ENCODE data around the gene TMEM260. TPM values are rescaled to one million over a fixed set of nuclear protein-coding genes. Genes with fewer than 3 reads are reported as not detected.

Gene TMEM260
- total and polyA plus RNA-seq, 2 experiments from 2014 or later = 19.7 to 28.7 TPM

DNA sequence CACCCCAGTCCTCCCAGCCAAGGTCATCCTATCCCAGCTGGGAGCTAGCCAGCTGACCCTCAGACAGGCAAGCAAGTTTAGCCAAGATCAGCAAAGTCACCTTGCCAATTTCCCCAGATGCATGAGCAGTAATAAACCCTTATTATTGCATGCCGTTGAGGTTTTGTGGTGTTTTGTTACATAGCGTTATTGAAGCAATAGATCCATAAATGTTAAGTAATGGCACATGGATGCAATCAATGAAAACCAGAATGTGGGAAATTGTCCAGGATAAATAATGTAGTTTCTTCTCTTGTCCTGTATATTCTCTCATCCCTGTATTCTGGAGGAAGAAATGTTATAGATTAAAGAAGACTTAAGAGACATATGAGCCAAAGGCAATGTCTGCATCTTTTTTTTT, 18.0 kb upstream of the TMEM260 start:
- 66% methylated on average over 2 of the region's 2 CpGs for WGBS (ENCODE audit: low lambda C conversion rate, missing lambda C conversion rate)
- no peaks in the 10 kb centered on the region for H3K9me3 ChIP-seq (ENCODE audit: low read depth)
- no peak overlapping the region for H3K4me3 ChIP-seq
- no peak overlapping the region for H3K27ac ChIP-seq
- TF ChIP-seq, protein P1, sequence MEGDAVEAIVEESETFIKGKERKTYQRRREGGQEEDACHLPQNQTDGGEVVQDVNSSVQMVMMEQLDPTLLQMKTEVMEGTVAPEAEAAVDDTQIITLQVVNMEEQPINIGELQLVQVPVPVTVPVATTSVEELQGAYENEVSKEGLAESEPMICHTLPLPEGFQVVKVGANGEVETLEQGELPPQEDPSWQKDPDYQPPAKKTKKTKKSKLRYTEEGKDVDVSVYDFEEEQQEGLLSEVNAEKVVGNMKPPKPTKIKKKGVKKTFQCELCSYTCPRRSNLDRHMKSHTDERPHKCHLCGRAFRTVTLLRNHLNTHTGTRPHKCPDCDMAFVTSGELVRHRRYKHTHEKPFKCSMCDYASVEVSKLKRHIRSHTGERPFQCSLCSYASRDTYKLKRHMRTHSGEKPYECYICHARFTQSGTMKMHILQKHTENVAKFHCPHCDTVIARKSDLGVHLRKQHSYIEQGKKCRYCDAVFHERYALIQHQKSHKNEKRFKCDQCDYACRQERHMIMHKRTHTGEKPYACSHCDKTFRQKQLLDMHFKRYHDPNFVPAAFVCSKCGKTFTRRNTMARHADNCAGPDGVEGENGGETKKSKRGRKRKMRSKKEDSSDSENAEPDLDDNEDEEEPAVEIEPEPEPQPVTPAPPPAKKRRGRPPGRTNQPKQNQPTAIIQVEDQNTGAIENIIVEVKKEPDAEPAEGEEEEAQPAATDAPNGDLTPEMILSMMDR (IDR thresholded peaks at IDR 0.05; ENCODE audit: poor library complexity) = no peak
- TF ChIP-seq EZH2phosphoT487 (IDR thresholded peaks at IDR 0.05; ENCODE audit: low read depth, severe bottlenecking, unreplicated experiment) (no peak), EZH2 (IDR thresholded peaks at IDR 0.05; ENCODE audit: borderline replicate concordance) (no peak)
- no peaks in the 10 kb centered on the region for H3K79me2 ChIP-seq
- no peaks in the 10 kb centered on the region for H4K20me1 ChIP-seq (ENCODE audit: insufficient read depth, poor library complexity, severe bottlenecking)
- H3K4me1 ChIP-seq (ENCODE audit: insufficient read depth) = no peaks in the 10 kb centered on the region
- H2AFZ ChIP-seq = no peak overlapping the region
- no peak overlapping the region for H3K4me2 ChIP-seq
- no peaks in the 10 kb centered on the region for H3K27me3 ChIP-seq
- H3K36me3 ChIP-seq (replicated peaks; ENCODE audit: insufficient read depth, low read depth) = no peaks in the 10 kb centered on the region
- no peak for DNase-seq (ENCODE audit: low spot score)
- H3K9me2 ChIP-seq (replicated peaks; ENCODE audit: insufficient read depth) = no peaks in the 10 kb centered on the region

DNA sequence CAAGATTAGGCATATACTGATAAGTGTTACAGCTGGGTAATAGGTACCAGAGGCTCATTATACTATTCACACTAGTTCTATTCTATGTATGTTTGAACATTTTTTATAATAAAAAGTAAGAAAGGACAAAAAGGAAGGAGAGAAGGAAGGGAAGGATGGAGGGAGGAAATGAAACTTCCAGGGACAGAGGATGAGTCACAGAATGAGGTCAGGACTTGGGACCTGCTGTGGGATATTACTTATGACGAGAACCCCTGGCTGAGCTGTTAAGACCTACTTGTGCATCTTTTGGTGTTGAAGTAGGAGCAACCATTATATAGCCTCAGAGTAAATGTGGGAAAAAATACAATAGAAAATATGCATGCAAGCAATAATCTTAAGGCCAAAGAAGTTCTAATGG, 16.7 kb upstream of the TMEM260 start:
- DNase-seq (ENCODE audit: low spot score) = no peak
- H3K36me3 ChIP-seq (replicated peaks; ENCODE audit: insufficient read depth, low read depth) = no peaks in the 10 kb centered on the region
- H3K27ac ChIP-seq = no peak overlapping the region
- 96% methylated on average over 1 of the region's 1 CpG for WGBS (ENCODE audit: low lambda C conversion rate, missing lambda C conversion rate)
- H2AFZ ChIP-seq = no peak overlapping the region
- H3K4me1 ChIP-seq (ENCODE audit: insufficient read depth) = no peaks in the 10 kb centered on the region
- no peaks in the 10 kb centered on the region for H3K9me3 ChIP-seq (ENCODE audit: low read depth)
- TF ChIP-seq, protein P1 (IDR thresholded peaks at IDR 0.05; ENCODE audit: poor library complexity) = no peak
- TF ChIP-seq EZH2 (IDR thresholded peaks at IDR 0.05; ENCODE audit: borderline replicate concordance) (no peak), EZH2phosphoT487 (IDR thresholded peaks at IDR 0.05; ENCODE audit: low read depth, severe bottlenecking, unreplicated experiment) (no peak)
- H4K20me1 ChIP-seq (ENCODE audit: insufficient read depth, poor library complexity, severe bottlenecking) = no peaks in the 10 kb centered on the region
- no peak overlapping the region for H3K4me2 ChIP-seq
- H3K9me2 ChIP-seq (replicated peaks; ENCODE audit: insufficient read depth) = no peaks in the 10 kb centered on the region
- no peak overlapping the region for H3K4me3 ChIP-seq
- peaks cover under 1% of the 10 kb centered on the region for H3K27me3 ChIP-seq
- no peaks in the 10 kb centered on the region for H3K79me2 ChIP-seq

DNA sequence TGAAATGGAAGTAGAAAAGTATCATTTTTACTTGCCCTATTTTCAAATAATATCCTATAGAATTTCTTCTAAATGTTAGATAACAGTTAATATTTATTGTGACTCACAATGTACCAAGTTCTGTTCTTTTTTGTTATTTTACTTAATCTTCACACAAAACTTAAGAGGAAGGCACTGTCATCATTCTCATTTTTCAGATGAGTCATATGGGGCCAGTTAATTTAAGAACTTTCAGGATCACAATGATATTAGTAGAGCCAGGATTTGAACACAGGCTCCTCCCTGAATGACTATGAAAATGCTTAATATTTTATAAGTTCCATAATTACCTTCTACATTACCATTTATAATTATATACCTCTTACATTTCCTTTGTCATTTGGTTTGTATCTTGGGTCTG, 10.4 kb upstream of the TMEM260 start:
- no peaks in the 10 kb centered on the region for H3K4me1 ChIP-seq (ENCODE audit: insufficient read depth)
- H4K20me1 ChIP-seq (ENCODE audit: insufficient read depth, poor library complexity, severe bottlenecking) = no peaks in the 10 kb centered on the region
- H2AFZ ChIP-seq = no peak overlapping the region
- no peak overlapping the region for H3K4me3 ChIP-seq
- no peak overlapping the region for H3K27ac ChIP-seq
- H3K9me2 ChIP-seq (replicated peaks; ENCODE audit: insufficient read depth) = no peaks in the 10 kb centered on the region
- H3K9me3 ChIP-seq (ENCODE audit: low read depth) = no peaks in the 10 kb centered on the region
- H3K79me2 ChIP-seq = no peaks in the 10 kb centered on the region
- H3K4me2 ChIP-seq = no peak overlapping the region
- TF ChIP-seq, protein P1 (IDR thresholded peaks at IDR 0.05; ENCODE audit: poor library complexity) = no peak
- TF ChIP-seq EZH2 (IDR thresholded peaks at IDR 0.05; ENCODE audit: borderline replicate concordance) (no peak), EZH2phosphoT487 (IDR thresholded peaks at IDR 0.05; ENCODE audit: low read depth, severe bottlenecking, unreplicated experiment) (no peak)
- no peak for DNase-seq (ENCODE audit: low spot score)
- H3K27me3 ChIP-seq = peaks cover 5% of the 10 kb centered on the region
- H3K36me3 ChIP-seq (replicated peaks; ENCODE audit: insufficient read depth, low read depth) = no peaks in the 10 kb centered on the region

DNA sequence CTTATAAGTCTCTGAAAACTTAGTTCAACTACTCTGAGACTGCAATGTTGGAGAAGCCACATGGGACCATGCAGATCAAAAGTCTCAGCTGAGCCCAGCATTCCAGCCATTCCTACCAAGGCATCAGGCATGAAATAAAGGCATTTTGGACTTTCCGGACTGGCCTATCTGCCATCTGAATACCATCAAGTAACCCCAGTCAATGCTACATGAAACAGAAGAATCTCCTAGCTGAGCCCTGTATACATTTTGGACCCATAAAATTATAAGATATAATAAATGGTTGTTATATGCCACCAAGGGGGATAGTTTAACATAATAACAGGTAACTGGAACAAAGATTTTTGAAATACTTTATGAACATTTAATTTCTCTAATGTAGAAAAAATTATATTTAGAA, 9.3 kb upstream of the TMEM260 start:
- Histone ChIP-seq H3K27ac (no peak overlapping the region), H3K27me3 (peaks cover 5% of the 10 kb centered on the region), H3K4me2 (no peak overlapping the region), H3K4me3 (no peak overlapping the region), H3K9me2 (replicated peaks; ENCODE audit: insufficient read depth) (no peaks in the 10 kb centered on the region), H3K9me3 (ENCODE audit: low read depth) (no peaks in the 10 kb centered on the region), H3K79me2 (no peaks in the 10 kb centered on the region), H3K36me3 (replicated peaks; ENCODE audit: insufficient read depth, low read depth) (no peaks in the 10 kb centered on the region), H3K4me1 (ENCODE audit: insufficient read depth) (no peaks in the 10 kb centered on the region), H4K20me1 (ENCODE audit: insufficient read depth, poor library complexity, severe bottlenecking) (no peaks in the 10 kb centered on the region), H2AFZ (no peak overlapping the region)
- no peak for DNase-seq (ENCODE audit: low spot score)
- TF ChIP-seq EZH2phosphoT487 (IDR thresholded peaks at IDR 0.05; ENCODE audit: low read depth, severe bottlenecking, unreplicated experiment) = no peak
- no peak for TF ChIP-seq EZH2 (IDR thresholded peaks at IDR 0.05; ENCODE audit: borderline replicate concordance)
- TF ChIP-seq, protein P1 (IDR thresholded peaks at IDR 0.05; ENCODE audit: poor library complexity) = no peak
- 74% methylated on average over 1 of the region's 1 CpG for WGBS (ENCODE audit: low lambda C conversion rate, missing lambda C conversion rate)

Data from hepatocyte (in vitro differentiated cells).